A673 (cell line): Measurements from ENCODE around the gene SMIM10L1. TPM values are rescaled to one million over a fixed set of nuclear protein-coding genes. Genes with fewer than 3 reads are reported as not detected.

ENCODE experiments used
- BruUV-seq: library from RNA; stranded (reverse); fragments of 400-500 nt; replicated peaks from 2 replicates; lab custom pipeline; 2021; lab: Mats Ljungman, UMichigan
- CTCF ChIA-PET: fragments of 300-600 bp; sonication (Branson Sonifier 250); formaldehyde crosslinking; loops from one replicate; lab custom pipeline; 2022; ENCODE audit warnings: antibody characterized with exemption; lab: Charles Lee
- POLR2A ChIA-PET: fragments of 300-600 bp; sonication (Branson Sonifier 250); formaldehyde crosslinking; loops from one replicate; lab custom pipeline; 2022; ENCODE audit warnings: antibody characterized with exemption; ENCODE audit not compliant: low non-redundant PET; lab: Charles Lee
- DNase-seq: peaks from one replicate; pipeline ENCODE4 v3.0.0-alpha.2; 2015; ENCODE audit warnings: low spot score
- H3K27ac ChIP-seq: fragments of 200-600 bp; sonication (generic); 2 replicates; pipeline ENCODE4 v1.5.1; 2016; ENCODE audit warnings: mixed run types, low read depth, mild to moderate bottlenecking, mixed read lengths, antibody characterized with exemption, low read length; ENCODE audit not compliant: poor library complexity, severe bottlenecking
- H3K27me3 ChIP-seq: fragments of 200-600 bp; sonication (generic); replicated peaks from 2 replicates; pipeline ENCODE4 v1.6.1; 2017; ENCODE audit warnings: mixed run types, low read depth, mild to moderate bottlenecking, mixed read lengths, antibody characterized with exemption, low read length; ENCODE audit not compliant: insufficient read depth, poor library complexity
- H3K36me3 ChIP-seq: fragments of 200-600 bp; sonication (generic); 2 replicates; pipeline ENCODE4 v1.6.1; 2016; ENCODE audit warnings: mixed run types, mild to moderate bottlenecking, mixed read lengths, antibody characterized with exemption, low read length; ENCODE audit not compliant: insufficient read depth, poor library complexity, severe bottlenecking
- H3K4me1 ChIP-seq: fragments of 200-600 bp; sonication (generic); 2 replicates; pipeline ENCODE4 v1.6.1; 2017; ENCODE audit warnings: mixed run types, mild to moderate bottlenecking, mixed read lengths, antibody characterized with exemption, low read length; ENCODE audit not compliant: insufficient read depth, poor library complexity, severe bottlenecking
- H3K4me3 ChIP-seq: fragments of 200-600 bp; sonication (generic); 2 replicates; pipeline ENCODE4 v1.5.1; 2016; ENCODE audit warnings: low read depth, mixed run types, mild to moderate bottlenecking, mixed read lengths, low read length; ENCODE audit not compliant: poor library complexity, severe bottlenecking
- H3K9me3 ChIP-seq: fragments of 200-600 bp; sonication (generic); 2 replicates; pipeline ENCODE4 v1.6.1; 2016; ENCODE audit warnings: mixed run types, low read depth, mild to moderate bottlenecking, mixed read lengths, antibody characterized with exemption, low read length; ENCODE audit not compliant: poor library complexity, severe bottlenecking
- CTCF ChIP-seq: fragments of 300-800, 200-600 bp; sonication (generic); conservative IDR thresholded peaks from 2 replicates; pipeline ENCODE4 v1.5.1; 2017; ENCODE audit warnings: low read depth, mild to moderate bottlenecking, antibody characterized with exemption, low read length, moderate library complexity, mixed read lengths
- EZH2 ChIP-seq: fragments of 200-600 bp; sonication (generic); IDR thresholded peaks from 2 replicates; pipeline ENCODE4 v1.6.1; 2017; ENCODE audit warnings: borderline replicate concordance, low read depth, mild to moderate bottlenecking, mixed read lengths, antibody characterized with exemption, low read length; ENCODE audit not compliant: poor library complexity, severe bottlenecking
- intact Hi-C: fragments of 100-400 bp; cut with micrococcal nuclease; formaldehyde crosslinking; loops from one replicate; pipeline ENCODE4 v1.10.0; 2022; ENCODE audit not compliant: unreplicated experiment
- total RNA-seq: library from RNA; stranded (reverse); gene quantifications from 2 replicates; pipeline ENCODE4 v1.2.3, GENCODE V29; 2021

The SMIM10L1 gene
- total RNA-seq, 1 experiment from 2014 or later, result 15.7 TPM

GRCh38 chr12:11183011-11183410, 12.0 kb downstream of the SMIM10L1 start:
- POLR2A ChIA-PET, result no interaction called here
- CTCF ChIA-PET, result no interaction called here
- BruUV-seq, result no TSS peak

GRCh38 chr12:11186837-11187236, 15.8 kb downstream of the SMIM10L1 start, which contains the start of gene TAS2R42:
Gene TAS2R42 (minus strand): TSS chr12:11186937. CDS start chr12:11186937, 0 bp downstream.
- TF ChIP-seq CTCF (no peak), EZH2 (no peak)
- H3K27me3 ChIP-seq, result no peaks in the 10 kb centered on the region

More at GRCh38 chr12:11183011-11183410, 12.0 kb downstream of the SMIM10L1 start:
- H3K4me3 ChIP-seq, result no peak overlapping the region
- no peak overlapping the region for H3K27ac ChIP-seq
- TF ChIP-seq CTCF (no peak), EZH2 (no peak)
- no peaks in the 10 kb centered on the region for H3K9me3 ChIP-seq
- no peaks in the 10 kb centered on the region for H3K27me3 ChIP-seq
- no peaks in the 10 kb centered on the region for H3K4me1 ChIP-seq
- intact Hi-C loops, result no loop called here
- no peaks in the 10 kb centered on the region for H3K36me3 ChIP-seq
- no peak for DNase-seq

GRCh38 chr12:11202811-11203210, 31.8 kb downstream of the SMIM10L1 start:
- Histone ChIP-seq H3K27me3 (no peaks in the 10 kb centered on the region), H3K9me3 (no peaks in the 10 kb centered on the region), H3K4me1 (peaks cover 19% of the 10 kb centered on the region), H3K27ac (peak overlapping the region; percentile 33), H3K36me3 (no peaks in the 10 kb centered on the region), H3K4me3 (no peak overlapping the region)
- ChIA-PET POLR2A (interaction anchor here (0.5 kb wide), 1 partner anchor 175 kb away, joined by 3 read pairs; no protein-coding TSS in a partner anchor), CTCF (no interaction called here)
- no TSS peak for BruUV-seq
- TF ChIP-seq CTCF (no peak), EZH2 (no peak)
- DNase-seq, result peak; percentile 16
- intact Hi-C loops, result no loop called here

More at GRCh38 chr12:11186837-11187236, 15.8 kb downstream of the SMIM10L1 start, which contains the start of gene TAS2R42:
- intact Hi-C loops, result no loop called here
- H3K4me1 ChIP-seq, result no peaks in the 10 kb centered on the region
- ChIA-PET CTCF (no interaction called here), POLR2A (no interaction called here)
- H3K4me3 ChIP-seq, result no peak within 1 kb of the TSS
- DNase-seq, result no peak
- no peak within 1 kb of the TSS for H3K27ac ChIP-seq
- no peaks in the 10 kb centered on the region for H3K36me3 ChIP-seq
- no peaks in the 10 kb centered on the region for H3K9me3 ChIP-seq
- BruUV-seq, result no TSS peak
